H1 (cell line): Measurements from ENCODE around the gene ZFPL1. TPM values are rescaled to one million over a fixed set of nuclear protein-coding genes. Genes with fewer than 3 reads are reported as not detected.

Experiments used
- CREB1 ChIP-seq: IDR thresholded peaks from 2 replicates; pipeline ENCODE4 v1.6.1; 2012; ENCODE audit warnings: inconsistent platforms
- CTCF ChIP-seq, 3 experiments: IDR thresholded peaks; 1 replicate in 2 of 3; 2 replicates in 1 of 3; pipeline versions ENCODE4 v1.5.1 to v1.6.1; 2011; ENCODE audit warnings: low read length in 3 of 3, mild to moderate bottlenecking in 3 of 3, inconsistent platforms in 2 of 3, low read depth in 1 of 3, moderate library complexity in 1 of 3; ENCODE audit not compliant: insufficient read depth in 1 of 3; ENCODE audit errors: control extremely low read depth in 1 of 3
- EP300 ChIP-seq, 2 experiments: IDR thresholded peaks; 1 replicate in 1 of 2; 2 replicates in 1 of 2; pipeline ENCODE4 v1.6.1; 2011 to 2012; ENCODE audit warnings: low read depth in 2 of 2, low read length in 2 of 2, mild to moderate bottlenecking in 2 of 2, borderline replicate concordance in 1 of 2, inconsistent platforms in 1 of 2, moderate library complexity in 1 of 2
- KDM1A ChIP-seq: fragments of 200-600, 300-600 bp; sonication (generic); IDR thresholded peaks from 2 replicates; pipeline ENCODE4 v1.7.1; 2016; ENCODE audit warnings: mild to moderate bottlenecking, low read length, borderline replicate concordance
- MAFK ChIP-seq: IDR thresholded peaks from 2 replicates; pipeline ENCODE4 v1.6.1; 2012; ENCODE audit warnings: low read depth, mild to moderate bottlenecking, improper control_type of control experiment, low read length
- POU5F1 ChIP-seq: IDR thresholded peaks from 2 replicates; pipeline ENCODE4 v1.6.1; 2011; ENCODE audit warnings: low read depth, mild to moderate bottlenecking, low read length, moderate library complexity
- RXRA ChIP-seq: IDR thresholded peaks from 2 replicates; pipeline ENCODE4 v1.6.1; 2011; ENCODE audit warnings: low read depth, mild to moderate bottlenecking, low read length, moderate library complexity; ENCODE audit not compliant: insufficient read depth
- SAP30 ChIP-seq: fragments of 300-600 bp; sonication (generic); IDR thresholded peaks from 2 replicates; pipeline ENCODE4 v1.7.1; 2012; ENCODE audit warnings: low read length, moderate library complexity, mild to moderate bottlenecking, inconsistent platforms; ENCODE audit not compliant: insufficient read depth, insufficient replicate concordance
- SIN3A ChIP-seq, 2 experiments: IDR thresholded peaks in 1 of 2; conservative IDR thresholded peaks in 1 of 2; 2 replicates each; pipeline ENCODE4 v1.6.1; 2011 to 2012; ENCODE audit warnings: low read length in 2 of 2, improper control_type of control experiment in 1 of 2, low read depth in 1 of 2, mild to moderate bottlenecking in 1 of 2
- SP1 ChIP-seq: IDR thresholded peaks from 2 replicates; pipeline ENCODE4 v1.6.1; 2011; ENCODE audit warnings: low read depth, low read length
- SRF ChIP-seq: IDR thresholded peaks from 2 replicates; pipeline ENCODE4 v1.6.1; 2011; ENCODE audit warnings: mild to moderate bottlenecking, low read depth, low read length, moderate library complexity
- YY1 ChIP-seq: IDR thresholded peaks from 2 replicates; pipeline ENCODE4 v1.6.1; 2011; ENCODE audit warnings: low read depth, mild to moderate bottlenecking, low read length
- polyA plus RNA-seq, 7 experiments: library from polyadenylated mRNA; depleted of rRNA in 3 of 7; stranded (reverse) in 5 of 7; unstranded in 2 of 7; fragments of >200 nt in 5 of 7; fragments of 200-250 nt in 2 of 7; gene quantifications; 1 replicate in 5 of 7; 2 replicates in 1 of 7; 4 replicates in 1 of 7; pipeline versions ENCODE4 v1.2.1 to v1.2.3, GENCODE V29; 2011 to 2013; ENCODE audit warnings: missing spikeins in 2 of 7, mixed read lengths in 2 of 7
- total RNA-seq: library from RNA; stranded (reverse); fragmentation: NEBNext Ultra II Directional; extraction: Animal tissue kit (Norgen Biotek cat#: 25700); gene quantifications from 2 replicates; pipeline ENCODE4 v1.2.1, GENCODE V29; 2021

ZFPL1 gene
- total and polyA plus RNA-seq, 2 of the 8 experiments (the other 6 are each of a cell fraction or from before 2014, with no cell fraction given), result 21.5 to 76.8 TPM

- TF ChIP-seq CTCF (IDR thresholded peaks at IDR 0.05; ENCODE audit: control extremely low read depth in 1 of 3, insufficient read depth in 1 of 3, low read depth in 1 of 3, low read length in 3 of 3) (no peak), CREB1 (peak; percentile 98), KDM1A (no peak), SAP30 (no peak), YY1 (peak; percentile 94), EP300 (IDR thresholded peaks at IDR 0.05; ENCODE audit: borderline replicate concordance in 1 of 2, low read depth in 2 of 2, low read length in 2 of 2) (no peak), SRF (peak; percentile 63; the same call in 1 of the 2 replicates), MAFK (no peak), RXRA (no peak), POU5F1 (no peak), SIN3A (conservative IDR thresholded peaks at IDR 0.05 in 1 of 2, IDR thresholded peaks at IDR 0.05 in 1 of 2; ENCODE audit: low read depth in 1 of 2, low read length in 2 of 2) (peak; percentile 74 to 78; a peak in 1 of 4 replicates), SP1 (peak; percentile 88)
- TF ChIP-seq, all 59 proteins: peak for 26
Measured at GRCh38 chr11:65121865-65122696, 38.1 kb downstream of the ZFPL1 start, which contains the start of the genes FAU and MRPL49 (continued).
